ENCODE data around the gene YEATS2.

Gene YEATS2

GRCh38 chr3:183829466-183829865 is 131.9 kb downstream of the YEATS2 start:
- Histone ChIP-seq H3K27ac (replicated peaks) (no peak overlapping the region), H3K27me3 (ENCODE audit: insufficient read depth, poor library complexity, severe bottlenecking) (no peaks in the 10 kb centered on the region), H3K4me3 (replicated peaks; ENCODE audit: insufficient read depth, low read length) (no peak overlapping the region)
- TF ChIP-seq REST (IDR thresholded peaks at IDR 0.05; ENCODE audit: insufficient replicate concordance, low read depth) (no peak), CTCF (IDR thresholded peaks at IDR 0.05; ENCODE audit: insufficient read depth, low read length) (no peak), POLR2AphosphoS5 (IDR thresholded peaks at IDR 0.05; ENCODE audit: low read depth) (no peak), GABPA (IDR thresholded peaks at IDR 0.05; ENCODE audit: low read depth) (no peak)
- DNase-seq (ENCODE audit: low read depth in 1 of 2, low spot score in 1 of 2) = no peak

GRCh38 chr3:183830187-183830586 is 132.6 kb downstream of the YEATS2 start:
- Histone ChIP-seq H3K27ac (replicated peaks) (no peak overlapping the region), H3K4me3 (replicated peaks; ENCODE audit: insufficient read depth, low read length) (no peak overlapping the region), H3K27me3 (ENCODE audit: insufficient read depth, poor library complexity, severe bottlenecking) (no peaks in the 10 kb centered on the region)
- TF ChIP-seq REST (IDR thresholded peaks at IDR 0.05; ENCODE audit: insufficient replicate concordance, low read depth) (no peak), CTCF (IDR thresholded peaks at IDR 0.05; ENCODE audit: insufficient read depth, low read length) (no peak), POLR2AphosphoS5 (IDR thresholded peaks at IDR 0.05; ENCODE audit: low read depth) (no peak; the same call in 1 of the 2 replicates), GABPA (IDR thresholded peaks at IDR 0.05; ENCODE audit: low read depth) (no peak), SPI1 (IDR thresholded peaks at IDR 0.05; ENCODE audit: borderline replicate concordance, low read depth) (no peak)
- DNase-seq (ENCODE audit: low read depth in 1 of 2, low spot score in 1 of 2) = no peak

GRCh38 chr3:183833516-183833915 is 135.9 kb downstream of the YEATS2 start:
- DNase-seq (ENCODE audit: low read depth in 1 of 2, low spot score in 1 of 2) = no peak
- Histone ChIP-seq H3K27me3 (ENCODE audit: insufficient read depth, poor library complexity, severe bottlenecking) (no peaks in the 10 kb centered on the region), H3K27ac (replicated peaks) (no peak overlapping the region), H3K4me3 (replicated peaks; ENCODE audit: insufficient read depth, low read length) (no peak overlapping the region)
- TF ChIP-seq REST (IDR thresholded peaks at IDR 0.05; ENCODE audit: insufficient replicate concordance, low read depth) (no peak), SPI1 (IDR thresholded peaks at IDR 0.05; ENCODE audit: borderline replicate concordance, low read depth) (no peak), POLR2AphosphoS5 (IDR thresholded peaks at IDR 0.05; ENCODE audit: low read depth) (no peak), CTCF (IDR thresholded peaks at IDR 0.05; ENCODE audit: insufficient read depth, low read length) (no peak), GABPA (IDR thresholded peaks at IDR 0.05; ENCODE audit: low read depth) (no peak)
